Gastrocnemius medialis (tissue), 4 donors: ENCODE results near the gene VDAC1. TPM values are rescaled to one million over a fixed set of nuclear protein-coding genes. Genes with fewer than 3 reads are reported as not detected.
"Not testable (repeated sequence)": the region's sequence is repeated elsewhere in the genome, so short reads cannot be mapped to it uniquely, and the experiment has no call there.

Source experiments
- ATAC-seq, 2 donors: fragments of 150-250 bp; one replicate each; pipeline ENCODE4 v1.9.1; 2016
- DNase-seq, 2 donors: peaks; one replicate each; pipeline ENCODE4 v3.0.0-alpha.2; 2019
- H3K27ac ChIP-seq, 4 donors: fragments of 200-600 bp; sonication (generic); 1 replicate in 1 of 4; 2 replicates in 3 of 4; pipeline ENCODE4 v1.5.1; 2016 to 2018; ENCODE audit warnings: mild to moderate bottlenecking in 2 of 4, moderate library complexity in 1 of 4
- H3K27me3 ChIP-seq, 3 donors: fragments of 200-600 bp; sonication (generic) in 2 of 3; 1 replicate in 1 of 3; 2 replicates in 2 of 3; pipeline versions ENCODE4 v1.5.1 to v1.6.0; 2016 to 2019; ENCODE audit warnings: mild to moderate bottlenecking in 1 of 3, moderate library complexity in 1 of 3
- H3K36me3 ChIP-seq, 2 donors: fragments of 200-600 bp; sonication (generic) in 1 of 2; one replicate each; pipeline ENCODE4 v1.5.1; 2017 to 2018
- H3K4me1 ChIP-seq, 2 donors: fragments of 200-600 bp; sonication (generic) in 1 of 2; one replicate each; pipeline ENCODE4 v1.5.1; 2016 to 2017; ENCODE audit warnings: mild to moderate bottlenecking in 2 of 2
- H3K4me3 ChIP-seq, 4 donors: fragments of 200-600 bp; sonication (generic) in 3 of 4; 1 replicate in 1 of 4; 2 replicates in 3 of 4; pipeline ENCODE4 v1.5.1; 2016 to 2019; ENCODE audit warnings: mild to moderate bottlenecking in 2 of 4
- H3K9me3 ChIP-seq, 3 donors: fragments of 200-600 bp; sonication (generic) in 2 of 3; 1 replicate in 1 of 3; 2 replicates in 2 of 3; pipeline ENCODE4 v1.5.1; 2016 to 2019
- POLR2A ChIP-seq, 2 donors: fragments of 450-650 bp; IDR thresholded peaks; one replicate each; pipeline ENCODE4 v1.6.1; 2017; ENCODE audit warnings: antibody characterized with exemption in 2 of 2, mild to moderate bottlenecking in 2 of 2, moderate library complexity in 2 of 2
- in situ Hi-C, 4 donors: fragments of 200-750 bp; cut with MboI; loops; one replicate each; pipeline versions ENCODE4 v1.15.0 to v1.8.0; 2017; ENCODE audit warnings: low sequenced_read_pairs in 4 of 4
- intact Hi-C: fragments of 100-400 bp; cut with DNase I; formaldehyde crosslinking; loops from one replicate; pipeline ENCODE4 v1.15.1; 2023; ENCODE audit warnings: low total_unique reads
- total RNA-seq, 4 donors: library from RNA; depleted of rRNA; stranded (reverse); fragments of >200 nt; gene quantifications; one replicate each; pipeline versions ENCODE4 v1.1.0 to v1.2.3, GENCODE V29; 2016
- TF ChIP-seq, protein P1 (sequence below), 5 experiments: fragments of 450-650 bp in 3 of 5; fragments of 200-600 bp in 2 of 5; sonication (generic) in 2 of 5; IDR thresholded peaks in 4 of 5; conservative IDR thresholded peaks in 1 of 5; 1 replicate in 4 of 5; 2 replicates in 1 of 5; pipeline ENCODE4 v1.5.1; 2016 to 2019; ENCODE audit warnings: antibody characterized with exemption in 5 of 5, mild to moderate bottlenecking in 3 of 5, moderate library complexity in 3 of 5

Gene VDAC1
- total RNA-seq, 4 donors from 2014 or later = 412 to 611 (median 495) TPM

- no peaks in the 10 kb centered on the region for H3K27me3 ChIP-seq
- no peaks in the 10 kb centered on the region for H3K9me3 ChIP-seq
- no peak for DNase-seq
- no peak for ATAC-seq
- H3K4me3 ChIP-seq = no peak overlapping the region
- no peaks in the 10 kb centered on the region for H3K36me3 ChIP-seq
- intact Hi-C loops = no loop called here
- H3K27ac ChIP-seq = no peak overlapping the region
- in situ Hi-C loops = loop anchor here in 1 of 4 donors (25.0 kb wide), 1 partner anchor 103 kb away; no protein-coding TSS in a partner anchor
- no peaks in the 10 kb centered on the region for H3K4me1 ChIP-seq
- no peak for TF ChIP-seq POLR2A (IDR thresholded peaks at IDR 0.05)
- TF ChIP-seq, protein P1, sequence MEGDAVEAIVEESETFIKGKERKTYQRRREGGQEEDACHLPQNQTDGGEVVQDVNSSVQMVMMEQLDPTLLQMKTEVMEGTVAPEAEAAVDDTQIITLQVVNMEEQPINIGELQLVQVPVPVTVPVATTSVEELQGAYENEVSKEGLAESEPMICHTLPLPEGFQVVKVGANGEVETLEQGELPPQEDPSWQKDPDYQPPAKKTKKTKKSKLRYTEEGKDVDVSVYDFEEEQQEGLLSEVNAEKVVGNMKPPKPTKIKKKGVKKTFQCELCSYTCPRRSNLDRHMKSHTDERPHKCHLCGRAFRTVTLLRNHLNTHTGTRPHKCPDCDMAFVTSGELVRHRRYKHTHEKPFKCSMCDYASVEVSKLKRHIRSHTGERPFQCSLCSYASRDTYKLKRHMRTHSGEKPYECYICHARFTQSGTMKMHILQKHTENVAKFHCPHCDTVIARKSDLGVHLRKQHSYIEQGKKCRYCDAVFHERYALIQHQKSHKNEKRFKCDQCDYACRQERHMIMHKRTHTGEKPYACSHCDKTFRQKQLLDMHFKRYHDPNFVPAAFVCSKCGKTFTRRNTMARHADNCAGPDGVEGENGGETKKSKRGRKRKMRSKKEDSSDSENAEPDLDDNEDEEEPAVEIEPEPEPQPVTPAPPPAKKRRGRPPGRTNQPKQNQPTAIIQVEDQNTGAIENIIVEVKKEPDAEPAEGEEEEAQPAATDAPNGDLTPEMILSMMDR (IDR thresholded peaks at IDR 0.05 in 4 of 5, conservative IDR thresholded peaks at IDR 0.05 in 1 of 5) = no peak
Observed at GRCh38 chr5:134034326-134034725, 29.6 kb upstream of the VDAC1 start.

DNA sequence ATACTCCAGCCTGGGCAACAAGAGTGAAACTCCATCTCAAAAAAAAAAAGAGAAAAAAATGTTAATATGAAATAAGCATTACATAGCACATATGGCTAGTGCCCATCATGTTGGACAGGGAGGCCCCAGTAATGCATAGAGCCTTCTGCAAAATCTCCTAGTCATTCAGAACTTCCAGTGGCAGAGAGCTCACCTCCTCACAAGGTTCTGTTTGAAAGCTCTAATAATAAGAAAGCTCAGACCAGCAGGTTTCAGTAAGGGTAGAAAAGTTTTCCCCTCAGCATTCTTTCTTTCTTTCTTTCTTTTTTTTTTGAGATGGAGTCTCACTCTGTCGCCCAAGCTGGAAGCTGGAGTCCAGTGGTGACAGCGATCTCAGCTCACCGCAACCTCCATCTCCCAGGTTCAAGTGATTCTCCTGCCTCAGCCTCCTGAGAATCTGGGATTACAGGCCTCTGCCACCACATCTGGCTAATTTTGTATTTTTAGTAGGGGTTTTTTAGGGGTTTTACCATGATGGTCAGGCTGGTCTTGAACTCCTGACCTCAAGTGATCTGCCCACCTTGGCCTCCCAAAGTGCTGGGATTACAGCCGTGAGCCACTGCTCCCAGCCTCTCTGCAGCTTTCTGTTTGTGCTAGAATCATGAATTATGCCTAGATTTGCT is 25.7 kb upstream of the VDAC1 start:
- DNase-seq, H3K4me3 ChIP-seq, H3K27ac ChIP-seq, ATAC-seq, H3K36me3 ChIP-seq, H3K27me3 ChIP-seq, H3K4me1 ChIP-seq, intact Hi-C loops, H3K9me3 ChIP-seq: not testable (repeated sequence)
- in situ Hi-C loops = loop anchor here in 1 of 4 donors (25.0 kb wide), 1 partner anchor 107 kb away; no protein-coding TSS in a partner anchor

DNA sequence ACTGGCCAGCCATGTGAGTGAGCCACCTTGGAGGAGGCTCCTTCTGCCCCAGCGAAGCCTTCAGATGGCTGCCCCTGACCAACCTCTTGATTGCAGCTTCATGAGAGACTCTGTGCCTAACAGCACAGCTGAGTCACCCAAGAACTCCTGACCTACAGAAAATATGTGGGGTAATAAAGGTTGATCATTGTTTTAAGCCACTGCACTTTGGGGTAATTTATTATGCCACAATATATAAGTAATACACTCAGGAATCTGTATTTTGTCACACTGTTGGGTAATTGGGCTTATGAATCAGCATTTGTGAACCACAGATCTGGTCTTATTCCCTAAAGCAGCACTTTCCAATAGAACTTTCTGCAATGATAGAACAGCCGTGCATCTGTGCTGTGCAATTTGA is 24.4 kb upstream of the VDAC1 start:
- H3K36me3 ChIP-seq = no peaks in the 10 kb centered on the region
- no peak overlapping the region for H3K4me3 ChIP-seq
- no peaks in the 10 kb centered on the region for H3K4me1 ChIP-seq
- H3K27me3 ChIP-seq = no peaks in the 10 kb centered on the region
- no peak for ATAC-seq
- intact Hi-C loops = no loop called here
- TF ChIP-seq, protein P1 (IDR thresholded peaks at IDR 0.05 in 4 of 5, conservative IDR thresholded peaks at IDR 0.05 in 1 of 5) = no peak
- no peak for TF ChIP-seq POLR2A (IDR thresholded peaks at IDR 0.05)
- in situ Hi-C loops = loop anchor here in 1 of 4 donors (25.0 kb wide), 1 partner anchor 108 kb away; no protein-coding TSS in a partner anchor
- H3K9me3 ChIP-seq = no peaks in the 10 kb centered on the region
- H3K27ac ChIP-seq = no peak overlapping the region
- no peak for DNase-seq

GRCh38 chr5:134028496-134028895 is 23.7 kb upstream of the VDAC1 start:
- no peaks in the 10 kb centered on the region for H3K4me1 ChIP-seq
- ATAC-seq = no peak
- H3K9me3 ChIP-seq = no peaks in the 10 kb centered on the region
- no peak overlapping the region for H3K4me3 ChIP-seq
- H3K36me3 ChIP-seq = no peaks in the 10 kb centered on the region
- intact Hi-C loops (no loop called here), in situ Hi-C loops (loop anchor here in 1 of 4 donors (25.0 kb wide), 1 partner anchor 109 kb away; no protein-coding TSS in a partner anchor)
- H3K27ac ChIP-seq = no peak overlapping the region
- TF ChIP-seq, protein P1 (IDR thresholded peaks at IDR 0.05 in 4 of 5, conservative IDR thresholded peaks at IDR 0.05 in 1 of 5) = no peak
- H3K27me3 ChIP-seq = no peaks in the 10 kb centered on the region
- no peak for DNase-seq

GRCh38 chr5:134027288-134027615 is 22.5 kb upstream of the VDAC1 start:
- intact Hi-C loops = no loop called here
- Histone ChIP-seq H3K4me3 (no peak overlapping the region), H3K4me1 (no peaks in the 10 kb centered on the region), H3K27me3 (no peaks in the 10 kb centered on the region), H3K9me3 (no peaks in the 10 kb centered on the region), H3K27ac (no peak overlapping the region), H3K36me3 (no peaks in the 10 kb centered on the region)
- DNase-seq (no peak), ATAC-seq (no peak)
- TF ChIP-seq POLR2A (IDR thresholded peaks at IDR 0.05) = no peak
- TF ChIP-seq, protein P1 (IDR thresholded peaks at IDR 0.05 in 4 of 5, conservative IDR thresholded peaks at IDR 0.05 in 1 of 5) = no peak
- in situ Hi-C loops = loop anchor here in 1 of 4 donors (25.0 kb wide), 1 partner anchor 110 kb away; no protein-coding TSS in a partner anchor
